Measurements from ENCODE around the gene C12orf50.
"Not testable (repeated sequence)": the region's sequence is repeated elsewhere in the genome, so short reads cannot be mapped to it uniquely, and the experiment has no call there.

Gene C12orf50

GRCh38 chr12:87985069-87985675 lies 44.0 kb downstream of the C12orf50 start:
- DNase-seq: no peak

GRCh38 chr12:87982208-87982607 lies 47.0 kb downstream of the C12orf50 start:
- DNase-seq: no peak

- no peak for DNase-seq
These were observed 47.7 kb downstream of the C12orf50 start for GRCh38 chr12:87981495-87981894.

GRCh38 chr12:87975879-87976278 lies 53.3 kb downstream of the C12orf50 start:
- no peak for DNase-seq

- DNase-seq: no peak
These were observed 61.3 kb downstream of the C12orf50 start for GRCh38 chr12:87967871-87968270.

- no peak for DNase-seq
These were observed 68.6 kb downstream of the C12orf50 start for GRCh38 chr12:87960566-87960965.

GRCh38 chr12:87954028-87954427 lies 75.2 kb downstream of the C12orf50 start:
- DNase-seq: not testable (repeated sequence)

GRCh38 chr12:87953256-87953860 lies 75.8 kb downstream of the C12orf50 start:
- no peak for DNase-seq

GRCh38 chr12:87952850-87953249 lies 76.4 kb downstream of the C12orf50 start:
- DNase-seq: no peak

- no peak for DNase-seq
These were observed 77.0 kb downstream of the C12orf50 start for GRCh38 chr12:87952223-87952622.

GRCh38 chr12:87943762-87944161 lies 85.4 kb downstream of the C12orf50 start:
- DNase-seq: no peak

GRCh38 chr12:87943023-87943422 lies 86.2 kb downstream of the C12orf50 start:
- no peak for DNase-seq

- no peak for DNase-seq
These were observed 90.0 kb downstream of the C12orf50 start for GRCh38 chr12:87939182-87939581.

GRCh38 chr12:87935216-87935615 lies 94.0 kb downstream of the C12orf50 start:
- DNase-seq: no peak

- DNase-seq: no peak
These were observed 95.2 kb downstream of the C12orf50 start for GRCh38 chr12:87933991-87934390.

- DNase-seq: no peak
These were observed 97.4 kb downstream of the C12orf50 start for GRCh38 chr12:87931812-87932211.

GRCh38 chr12:87930627-87931026 lies 98.6 kb downstream of the C12orf50 start:
- DNase-seq: no peak
